Measurements from ENCODE around the gene VMP1.

The VMP1 gene

DNA sequence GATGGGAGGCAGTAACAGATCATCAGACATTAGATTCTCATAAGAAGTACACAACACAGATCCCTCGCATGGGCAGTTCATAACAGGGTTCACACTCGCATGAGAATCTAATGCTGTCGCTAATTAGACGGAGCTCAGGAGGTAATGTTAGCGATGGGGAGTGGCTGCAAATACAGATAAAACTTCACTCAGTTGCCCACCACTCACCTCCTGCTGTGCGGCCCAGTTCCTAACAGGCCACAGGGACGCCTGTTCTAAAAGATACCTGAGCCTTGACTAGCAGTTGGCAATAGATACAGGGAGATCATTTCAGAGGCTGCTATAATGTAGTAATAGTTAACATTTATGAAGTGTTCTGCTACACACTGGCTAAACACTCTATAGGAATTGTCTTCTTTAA lies 5.2 kb upstream of the VMP1 start:
- peaks cover 15 to 18% of the 10 kb centered on the region in 2 experiments for H3K4me1 ChIP-seq (ENCODE audit: control insufficient read depth in 1 of 2, insufficient read depth in 1 of 2, low read depth in 1 of 2, low read length in 1 of 2)
- no peaks in the 10 kb centered on the region for H3K27me3 ChIP-seq
- no peak overlapping the region for H3K27ac ChIP-seq
- TF ChIP-seq, protein P1, sequence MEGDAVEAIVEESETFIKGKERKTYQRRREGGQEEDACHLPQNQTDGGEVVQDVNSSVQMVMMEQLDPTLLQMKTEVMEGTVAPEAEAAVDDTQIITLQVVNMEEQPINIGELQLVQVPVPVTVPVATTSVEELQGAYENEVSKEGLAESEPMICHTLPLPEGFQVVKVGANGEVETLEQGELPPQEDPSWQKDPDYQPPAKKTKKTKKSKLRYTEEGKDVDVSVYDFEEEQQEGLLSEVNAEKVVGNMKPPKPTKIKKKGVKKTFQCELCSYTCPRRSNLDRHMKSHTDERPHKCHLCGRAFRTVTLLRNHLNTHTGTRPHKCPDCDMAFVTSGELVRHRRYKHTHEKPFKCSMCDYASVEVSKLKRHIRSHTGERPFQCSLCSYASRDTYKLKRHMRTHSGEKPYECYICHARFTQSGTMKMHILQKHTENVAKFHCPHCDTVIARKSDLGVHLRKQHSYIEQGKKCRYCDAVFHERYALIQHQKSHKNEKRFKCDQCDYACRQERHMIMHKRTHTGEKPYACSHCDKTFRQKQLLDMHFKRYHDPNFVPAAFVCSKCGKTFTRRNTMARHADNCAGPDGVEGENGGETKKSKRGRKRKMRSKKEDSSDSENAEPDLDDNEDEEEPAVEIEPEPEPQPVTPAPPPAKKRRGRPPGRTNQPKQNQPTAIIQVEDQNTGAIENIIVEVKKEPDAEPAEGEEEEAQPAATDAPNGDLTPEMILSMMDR (IDR thresholded peaks at IDR 0.05): no peak
- peaks cover 32% of the 10 kb centered on the region for H3K36me3 ChIP-seq
- no peaks in the 10 kb centered on the region for H3K9me3 ChIP-seq
- H3K4me3 ChIP-seq (ENCODE audit: low read depth in 1 of 2, low read length in 1 of 2): no peak overlapping the region

DNA sequence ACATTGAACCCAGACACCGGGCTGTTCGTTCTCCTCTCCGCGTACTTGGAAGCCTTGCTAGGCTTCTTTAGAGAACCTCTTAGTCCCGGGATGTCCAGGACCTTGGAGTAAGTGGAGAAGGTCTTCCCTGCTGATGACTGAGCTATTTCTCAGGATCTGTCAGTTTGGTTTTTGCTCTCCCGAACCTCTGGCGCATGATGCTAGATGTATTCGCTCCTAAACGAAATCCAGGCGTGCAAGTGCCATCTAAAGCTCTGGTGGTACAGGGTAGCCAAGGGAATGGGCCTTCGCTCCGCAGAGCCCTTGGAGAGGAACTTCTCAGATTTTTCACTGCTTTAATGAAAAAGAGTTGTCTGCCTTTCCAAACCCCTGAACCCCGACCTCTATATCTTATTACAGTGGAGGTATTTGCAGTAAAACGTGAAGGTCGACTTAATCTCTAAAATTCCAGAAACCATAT lies 547 bp downstream of the VMP1 start:
- H3K27ac ChIP-seq: peak overlapping the region; percentile 93
- peaks cover 51 to 66% of the 10 kb centered on the region in 2 experiments for H3K4me1 ChIP-seq (ENCODE audit: control insufficient read depth in 1 of 2, insufficient read depth in 1 of 2, low read depth in 1 of 2, low read length in 1 of 2)

DNA sequence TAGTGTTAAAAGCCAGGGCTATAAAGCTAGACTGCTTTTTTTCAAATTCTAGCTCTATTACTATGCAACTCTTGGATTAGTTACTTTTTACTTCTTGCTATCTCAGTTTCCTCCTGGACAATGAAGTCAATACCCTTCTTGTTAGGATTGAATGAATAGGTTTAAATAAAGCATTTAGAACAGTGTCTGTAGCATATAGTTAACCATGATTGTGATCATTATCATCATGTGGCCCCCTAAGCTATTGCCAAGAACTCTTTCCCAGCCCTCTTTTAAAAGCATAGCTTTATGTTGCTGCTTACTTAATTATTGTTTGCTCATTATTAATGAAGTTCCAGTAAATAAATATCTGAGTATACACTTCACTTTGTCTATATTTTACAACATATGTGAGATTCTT lies 4.5 kb downstream of the VMP1 start:
- peak overlapping the region in 1 of 2 experiments; percentile 83 for H3K4me3 ChIP-seq (ENCODE audit: low read depth in 1 of 2, low read length in 1 of 2)
- no peaks in the 10 kb centered on the region for H3K9me3 ChIP-seq
- TF ChIP-seq, protein P1 (IDR thresholded peaks at IDR 0.05): no peak
- H3K4me1 ChIP-seq (ENCODE audit: control insufficient read depth in 1 of 2, insufficient read depth in 1 of 2, low read depth in 1 of 2, low read length in 1 of 2): peaks cover 68 to 79% of the 10 kb centered on the region in 2 experiments
- no peaks in the 10 kb centered on the region for H3K27me3 ChIP-seq
- peak overlapping the region; percentile 65 for H3K27ac ChIP-seq
- peaks cover 14% of the 10 kb centered on the region for H3K36me3 ChIP-seq

More for the DNA sequence above, 547 bp downstream of the VMP1 start:
- no peaks in the 10 kb centered on the region for H3K9me3 ChIP-seq
- H3K4me3 ChIP-seq (ENCODE audit: low read depth in 1 of 2, low read length in 1 of 2): peak overlapping the region; percentile 83 to 97
- H3K36me3 ChIP-seq: peaks cover 8% of the 10 kb centered on the region
- TF ChIP-seq, protein P1 (IDR thresholded peaks at IDR 0.05): no peak
- H3K27me3 ChIP-seq: no peaks in the 10 kb centered on the region

DNA sequence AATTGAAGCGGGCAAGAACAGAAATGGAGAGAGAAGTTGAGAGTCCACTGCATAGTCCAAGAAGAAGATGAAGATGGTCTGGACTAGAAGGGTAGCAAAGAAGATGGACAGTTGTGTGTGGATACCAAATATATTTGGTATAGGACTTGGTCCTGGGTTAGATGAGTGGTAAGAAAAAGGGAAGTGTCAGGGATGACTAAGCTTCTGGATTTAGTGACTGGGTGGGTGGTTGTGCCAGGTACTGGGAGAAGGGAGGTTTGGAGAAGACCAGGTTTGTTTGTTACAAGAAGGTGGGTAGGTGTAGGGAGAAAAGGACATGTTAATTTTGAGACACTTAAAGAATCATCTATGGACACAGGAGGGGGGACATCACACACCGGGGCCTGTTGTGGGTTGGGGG lies 5.4 kb downstream of the VMP1 start:
- Histone ChIP-seq H3K4me3 (ENCODE audit: low read depth in 1 of 2, low read length in 1 of 2) (peak overlapping the region; percentile 25 to 83), H3K36me3 (peaks cover 22% of the 10 kb centered on the region), H3K27me3 (no peaks in the 10 kb centered on the region), H3K4me1 (ENCODE audit: control insufficient read depth in 1 of 2, insufficient read depth in 1 of 2, low read depth in 1 of 2, low read length in 1 of 2) (peaks cover 67 to 76% of the 10 kb centered on the region in 2 experiments), H3K27ac (peak overlapping the region; percentile 65), H3K9me3 (no peaks in the 10 kb centered on the region)
- TF ChIP-seq, protein P1 (IDR thresholded peaks at IDR 0.05): no peak

DNA sequence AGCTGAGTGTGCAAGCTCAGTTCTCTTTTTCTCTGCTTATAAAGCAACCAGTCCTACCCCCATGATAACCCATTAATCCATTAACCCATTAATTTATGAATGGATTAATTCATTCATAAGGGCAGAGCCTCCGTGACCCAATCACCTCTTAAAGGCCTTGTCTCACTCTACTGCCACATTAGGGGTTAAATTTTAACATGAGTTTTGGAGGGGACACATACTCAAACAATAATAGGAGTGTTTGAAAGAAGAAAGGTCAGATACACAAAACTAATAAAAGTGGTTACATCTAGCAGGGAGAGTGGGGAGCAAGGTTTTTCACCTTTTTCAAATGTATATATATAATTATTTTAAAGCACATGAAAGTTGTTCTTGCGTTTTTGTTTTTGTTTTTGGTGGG lies 6.8 kb downstream of the VMP1 start:
- no peak overlapping the region for H3K4me3 ChIP-seq (ENCODE audit: low read depth in 1 of 2, low read length in 1 of 2)
- H3K4me1 ChIP-seq (ENCODE audit: control insufficient read depth in 1 of 2, insufficient read depth in 1 of 2, low read depth in 1 of 2, low read length in 1 of 2): peaks cover 62 to 72% of the 10 kb centered on the region in 2 experiments
- TF ChIP-seq, protein P1 (IDR thresholded peaks at IDR 0.05): no peak
- H3K27me3 ChIP-seq: no peaks in the 10 kb centered on the region
- H3K9me3 ChIP-seq: no peaks in the 10 kb centered on the region
- peak overlapping the region; percentile 79 for H3K27ac ChIP-seq
- H3K36me3 ChIP-seq: peaks cover 22% of the 10 kb centered on the region
